OCI-LY7 (cell line): ENCODE data around the gene IZUMO1.

Experiments
- EZH2phosphoT487 ChIP-seq: fragments of 200-600 bp; sonication (generic); IDR thresholded peaks from 2 replicates; pipeline ENCODE4 v1.6.1; 2018; ENCODE audit warnings: low read depth, borderline replicate concordance, mild to moderate bottlenecking, mixed run types, antibody characterized with exemption, low read length, moderate library complexity, mixed read lengths
- TF ChIP-seq, protein P1 (sequence below): fragments of 200-600 bp; sonication (generic); conservative IDR thresholded peaks from 2 replicates; pipeline ENCODE4 v1.5.1; 2014; ENCODE audit warnings: mild to moderate bottlenecking, antibody characterized with exemption, low read length, moderate library complexity, mixed read lengths

DNA sequence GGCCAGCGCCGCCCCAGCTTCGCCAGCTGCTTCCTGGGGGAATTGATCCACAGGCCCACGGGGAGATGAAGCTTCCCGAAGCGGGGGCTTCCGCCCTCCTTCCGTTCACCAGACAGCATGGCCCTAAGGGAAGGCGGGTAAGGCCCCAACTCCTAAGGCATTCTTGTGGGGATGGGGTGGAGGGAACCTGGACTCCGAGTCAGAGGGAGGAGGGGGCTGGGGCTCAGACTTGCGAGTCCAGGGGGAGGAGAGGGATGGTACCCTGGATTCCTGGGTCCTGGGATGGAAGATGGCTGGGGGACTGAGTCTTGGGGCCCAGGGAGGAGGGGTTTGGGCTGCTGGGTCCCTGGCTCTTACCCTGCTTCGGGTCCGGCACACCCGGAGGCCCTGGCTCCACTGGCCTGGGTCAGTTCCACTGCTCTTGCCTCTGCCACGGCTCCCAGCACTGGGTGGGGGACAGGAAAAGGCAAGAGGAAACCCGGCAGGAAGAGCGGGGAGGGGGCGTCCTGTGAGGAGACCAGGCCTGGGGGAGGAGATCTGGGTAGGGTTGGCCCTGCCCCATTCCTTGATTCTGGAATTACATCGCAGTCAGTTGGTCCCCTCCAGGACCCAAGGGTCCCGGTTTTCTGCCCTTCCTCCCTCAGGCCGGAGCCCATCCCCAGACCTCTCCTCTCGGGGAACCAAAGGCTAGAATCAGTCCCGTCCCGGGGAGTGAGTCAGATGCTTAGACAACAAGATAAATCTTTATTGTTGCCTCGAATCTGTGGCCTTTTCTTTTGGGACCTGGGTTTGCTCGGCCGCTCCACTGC, 6.3 kb downstream of the IZUMO1 start, which contains the start of gene RASIP1:
- TF ChIP-seq EZH2phosphoT487: no peak
- TF ChIP-seq, protein P1, sequence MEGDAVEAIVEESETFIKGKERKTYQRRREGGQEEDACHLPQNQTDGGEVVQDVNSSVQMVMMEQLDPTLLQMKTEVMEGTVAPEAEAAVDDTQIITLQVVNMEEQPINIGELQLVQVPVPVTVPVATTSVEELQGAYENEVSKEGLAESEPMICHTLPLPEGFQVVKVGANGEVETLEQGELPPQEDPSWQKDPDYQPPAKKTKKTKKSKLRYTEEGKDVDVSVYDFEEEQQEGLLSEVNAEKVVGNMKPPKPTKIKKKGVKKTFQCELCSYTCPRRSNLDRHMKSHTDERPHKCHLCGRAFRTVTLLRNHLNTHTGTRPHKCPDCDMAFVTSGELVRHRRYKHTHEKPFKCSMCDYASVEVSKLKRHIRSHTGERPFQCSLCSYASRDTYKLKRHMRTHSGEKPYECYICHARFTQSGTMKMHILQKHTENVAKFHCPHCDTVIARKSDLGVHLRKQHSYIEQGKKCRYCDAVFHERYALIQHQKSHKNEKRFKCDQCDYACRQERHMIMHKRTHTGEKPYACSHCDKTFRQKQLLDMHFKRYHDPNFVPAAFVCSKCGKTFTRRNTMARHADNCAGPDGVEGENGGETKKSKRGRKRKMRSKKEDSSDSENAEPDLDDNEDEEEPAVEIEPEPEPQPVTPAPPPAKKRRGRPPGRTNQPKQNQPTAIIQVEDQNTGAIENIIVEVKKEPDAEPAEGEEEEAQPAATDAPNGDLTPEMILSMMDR: no peak
